HCT116 (cell line): ENCODE measurements around the gene HARS1. TPM values are rescaled to one million over a fixed set of nuclear protein-coding genes. Genes with fewer than 3 reads are reported as not detected.

Source experiments
- ATAC-seq: fragments of 200-7000 bp; cut with Tn5 transposase; 2 replicates; pipeline ENCODE4 v1.9.1; 2020; ENCODE audit warnings: mild to moderate bottlenecking, moderate library complexity
- BruUV-seq: library from RNA; stranded (reverse); fragments of 400-500 nt; replicated peaks from 2 replicates; lab custom pipeline; 2021; lab: Mats Ljungman, UMichigan
- CTCF ChIA-PET: fragments of 300-600 bp; sonication (Branson Sonifier 250); formaldehyde crosslinking; loops from one replicate; lab custom pipeline; 2021; ENCODE audit warnings: antibody characterized with exemption; lab: Charles Lee
- POLR2A ChIA-PET: fragments of 300-600, 350-600 bp; sonication (Branson Sonifier 250); formaldehyde crosslinking; loops from one replicate; lab custom pipeline; 2021; ENCODE audit warnings: antibody characterized with exemption; lab: Charles Lee
- RAD21 ChIA-PET, 2 experiments: fragments of 300-600 bp; sonication (Branson Sonifier 250); formaldehyde crosslinking; loops; one replicate each; lab custom pipeline; 2023; ENCODE audit warnings: low total read pairs in 2 of 2; ENCODE audit not compliant: uncharacterized antibody in 2 of 2, unreplicated experiment in 2 of 2, low non-redundant PET in 1 of 2; lab: Charles Lee
- DNase-seq: peaks from one replicate; pipeline ENCODE4 v3.0.0-alpha.2; 2010; ENCODE audit warnings: low read depth, low spot score
- H2AFZ ChIP-seq: fragments of 200-600 bp; shearing (Covaris generic), sonication (generic); 2 replicates; pipeline ENCODE4 v1.6.1; 2017; ENCODE audit warnings: low read depth, mixed run types, mixed read lengths, antibody characterized with exemption, low read length; ENCODE audit not compliant: poor library complexity, severe bottlenecking
- H3K27ac ChIP-seq: 2 replicates; pipeline ENCODE4 v1.5.1; 2012; ENCODE audit warnings: low read depth, low read length
- H3K27me3 ChIP-seq: fragments of 200-600 bp; sonication (generic); 2 replicates; pipeline ENCODE4 v1.6.1; 2016; ENCODE audit warnings: mixed run types, low read length, mixed read lengths; ENCODE audit not compliant: insufficient read depth
- H3K36me3 ChIP-seq, 2 experiments: fragments of 200-500 bp in 1 of 2; fragments of 200-600 bp in 1 of 2; sonication (Bioruptor generic) in 1 of 2; sonication (generic) in 1 of 2; 2 replicates each; pipeline versions ENCODE4 v1.5.1 to v1.6.1; 2014 to 2016; ENCODE audit warnings: low read length in 2 of 2, inconsistent platforms in 1 of 2, mixed read lengths in 1 of 2, mixed run types in 1 of 2; ENCODE audit not compliant: insufficient read depth in 2 of 2, control insufficient read depth in 1 of 2
- H3K4me1 ChIP-seq, 2 experiments: fragments of 200-600 bp in 1 of 2; sonication (generic) in 1 of 2; 2 replicates each; pipeline versions ENCODE4 v1.5.1 to v1.6.1; 2012 to 2017; ENCODE audit warnings: low read length in 2 of 2, inconsistent platforms in 1 of 2, mild to moderate bottlenecking in 1 of 2, mixed read lengths in 1 of 2, mixed run types in 1 of 2, moderate library complexity in 1 of 2; ENCODE audit not compliant: insufficient read depth in 2 of 2, control insufficient read depth in 1 of 2
- H3K4me2 ChIP-seq: fragments of 200-600 bp; sonication (generic); 2 replicates; pipeline ENCODE4 v1.6.1; 2017; ENCODE audit warnings: mixed run types, low read length, mixed read lengths
- H3K4me3 ChIP-seq, 2 experiments: fragments of 200-600 bp in 1 of 2; sonication (generic) in 1 of 2; replicated peaks in 1 of 2; 2 replicates each; pipeline ENCODE4 v1.5.1; 2011 to 2016; ENCODE audit warnings: low read length in 2 of 2, control low read depth in 1 of 2, low read depth in 1 of 2, mild to moderate bottlenecking in 1 of 2, mixed read lengths in 1 of 2, mixed run types in 1 of 2
- H3K79me2 ChIP-seq: fragments of 200-600 bp; sonication (generic); 2 replicates; pipeline ENCODE4 v1.6.1; 2017; ENCODE audit warnings: mild to moderate bottlenecking, mixed run types, low read length, moderate library complexity, mixed read lengths; ENCODE audit not compliant: insufficient read depth
- H3K9ac ChIP-seq: fragments of 200-600 bp; sonication (generic); 2 replicates; pipeline ENCODE4 v1.6.1; 2016; ENCODE audit warnings: low read length, mixed read lengths
- H3K9me2 ChIP-seq: fragments of 200-600 bp; sonication (generic), shearing (Covaris generic); 2 replicates; pipeline ENCODE4 v1.6.1; 2017; ENCODE audit warnings: mixed run types, mild to moderate bottlenecking, moderate library complexity; ENCODE audit not compliant: insufficient read depth
- H3K9me3 ChIP-seq, 2 experiments: fragments of 200-500 bp in 1 of 2; fragments of 200-600 bp in 1 of 2; sonication (Bioruptor generic) in 1 of 2; sonication (generic) in 1 of 2; 2 replicates each; pipeline ENCODE4 v1.6.1; 2014 to 2017; ENCODE audit warnings: low read length in 2 of 2, mixed read lengths in 2 of 2, inconsistent platforms in 1 of 2, low read depth in 1 of 2, mild to moderate bottlenecking in 1 of 2, mixed run types in 1 of 2, moderate library complexity in 1 of 2; ENCODE audit not compliant: control insufficient read depth in 1 of 2, insufficient read depth in 1 of 2
- H4K20me1 ChIP-seq: fragments of 200-600 bp; sonication (generic), shearing (Covaris generic); 2 replicates; pipeline ENCODE4 v1.6.1; 2017; ENCODE audit warnings: mixed run types, mild to moderate bottlenecking, moderate library complexity; ENCODE audit not compliant: insufficient read depth
- EGR1 ChIP-seq: IDR thresholded peaks from 2 replicates; pipeline ENCODE4 v1.6.1; 2012; ENCODE audit warnings: low read depth
- ELF1 ChIP-seq: IDR thresholded peaks from 2 replicates; pipeline ENCODE4 v1.6.1; 2012; ENCODE audit warnings: low read depth, borderline replicate concordance
- intact Hi-C: fragments of 100-400 bp; cut with micrococcal nuclease; formaldehyde crosslinking; loops from 2 replicates; pipeline ENCODE4 v1.10.0; 2022
- total RNA-seq: library from RNA; stranded (reverse); gene quantifications from one replicate; pipeline ENCODE4 v1.2.1, GENCODE V29; 2021; ENCODE audit not compliant: unreplicated experiment

Gene HARS1
- total RNA-seq, 1 experiment from 2014 or later = 91.1 TPM

DNA sequence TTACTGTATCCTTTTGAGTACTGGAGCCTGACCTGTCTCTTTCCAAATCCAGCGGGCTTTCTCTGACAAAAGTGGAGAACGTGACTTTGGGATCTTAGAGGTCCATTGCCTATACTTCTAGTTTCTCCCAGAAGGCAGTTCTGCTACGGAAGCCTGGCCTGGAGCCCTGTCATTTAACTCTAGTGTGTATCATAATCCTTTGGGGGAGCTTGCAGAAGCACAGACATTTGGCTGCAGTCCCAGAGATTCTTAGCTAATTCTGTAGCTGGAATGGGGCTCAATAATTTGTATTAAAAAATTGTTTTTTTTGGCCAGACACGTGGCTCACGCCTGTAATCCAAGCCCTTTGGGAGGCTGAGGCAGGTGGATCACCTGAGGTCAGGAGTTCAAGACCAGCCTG is 3.1 kb upstream of the HARS1 start:
- H3K79me2 ChIP-seq = peaks cover 70% of the 10 kb centered on the region
- RAD21 ChIA-PET = no interaction called here
- BruUV-seq = no TSS peak
- ATAC-seq = no peak
- H2AFZ ChIP-seq = no peak overlapping the region
- no peak overlapping the region for H3K27ac ChIP-seq
- CTCF ChIA-PET = no interaction called here
- no peaks in the 10 kb centered on the region for H4K20me1 ChIP-seq
- no peak for TF ChIP-seq ELF1
- no peaks in the 10 kb centered on the region for H3K9me3 ChIP-seq
- H3K9me2 ChIP-seq = no peaks in the 10 kb centered on the region
- POLR2A ChIA-PET = interaction anchor here (1.6 kb wide), 1 partner anchor 17 kb away, joined by 3 read pairs; no protein-coding TSS in a partner anchor
- H3K9ac ChIP-seq = no peak overlapping the region
- no peaks in the 10 kb centered on the region for H3K27me3 ChIP-seq
- H3K4me1 ChIP-seq = peaks cover 0 to 9% of the 10 kb centered on the region in 2 experiments; a peak in 2 of 4 replicates
- H3K4me2 ChIP-seq = no peak overlapping the region
- peaks cover 47 to 56% of the 10 kb centered on the region in 2 experiments for H3K36me3 ChIP-seq
- intact Hi-C loops = no loop called here
- H3K4me3 ChIP-seq = no peak overlapping the region
- no peak for DNase-seq

GRCh38 chr5:140690376-140690932 is 716 bp downstream of the HARS1 start:
- peak; percentile 7 for DNase-seq
- no peak for TF ChIP-seq EGR1
- Histone ChIP-seq H3K9ac (peak overlapping the region; percentile 81), H3K79me2 (peaks cover 79% of the 10 kb centered on the region), H3K9me3 (no peaks in the 10 kb centered on the region), H3K4me1 (peaks cover 0 to 9% of the 10 kb centered on the region in 2 experiments; a peak in 2 of 4 replicates), H4K20me1 (no peaks in the 10 kb centered on the region), H3K27me3 (no peaks in the 10 kb centered on the region), H2AFZ (no peak overlapping the region), H3K4me2 (peak overlapping the region; percentile 87), H3K9me2 (no peaks in the 10 kb centered on the region), H3K36me3 (peaks cover 28 to 33% of the 10 kb centered on the region in 2 experiments), H3K4me3 (peak overlapping the region; percentile 78 to 94), H3K27ac (peak overlapping the region; percentile 90)
- no peak for ATAC-seq
- BruUV-seq = TSS peak; percentile 71
- POLR2A ChIA-PET = interaction anchor here (0.6 to 2.2 kb wide), 7 partner anchors 10 to 43 kb away, joined by 3 to 15 read pairs (median 6); partner anchors contain the start of genes IK, NDUFA2 and ZMAT2
- RAD21 ChIA-PET = no interaction called here
- CTCF ChIA-PET = no interaction called here
- intact Hi-C loops = loop anchor here (2.0 kb wide), 1 partner anchor 26 kb away; the partner anchor contains the start of gene WDR55
